HCT116 (cell line): ENCODE measurements around the gene RANBP10. TPM values are rescaled to one million over a fixed set of nuclear protein-coding genes. Genes with fewer than 3 reads are reported as not detected.

ENCODE experiments used
- ATAC-seq: fragments of 200-7000 bp; cut with Tn5 transposase; 2 replicates; pipeline ENCODE4 v1.9.1; 2020; ENCODE audit warnings: mild to moderate bottlenecking, moderate library complexity
- BruUV-seq: library from RNA; stranded (reverse); fragments of 400-500 nt; replicated peaks from 2 replicates; lab custom pipeline; 2021; lab: Mats Ljungman, UMichigan
- CTCF ChIA-PET: fragments of 300-600 bp; sonication (Branson Sonifier 250); formaldehyde crosslinking; loops from one replicate; lab custom pipeline; 2021; ENCODE audit warnings: antibody characterized with exemption; lab: Charles Lee
- POLR2A ChIA-PET: fragments of 300-600, 350-600 bp; sonication (Branson Sonifier 250); formaldehyde crosslinking; loops from one replicate; lab custom pipeline; 2021; ENCODE audit warnings: antibody characterized with exemption; lab: Charles Lee
- RAD21 ChIA-PET, 2 experiments: fragments of 300-600 bp; sonication (Branson Sonifier 250); formaldehyde crosslinking; loops; one replicate each; lab custom pipeline; 2023; ENCODE audit warnings: low total read pairs in 2 of 2; ENCODE audit not compliant: uncharacterized antibody in 2 of 2, unreplicated experiment in 2 of 2, low non-redundant PET in 1 of 2; lab: Charles Lee
- DNase-seq: peaks from one replicate; pipeline ENCODE4 v3.0.0-alpha.2; 2010; ENCODE audit warnings: low read depth, low spot score
- H2AFZ ChIP-seq: fragments of 200-600 bp; shearing (Covaris generic), sonication (generic); 2 replicates; pipeline ENCODE4 v1.6.1; 2017; ENCODE audit warnings: low read depth, mixed run types, mixed read lengths, antibody characterized with exemption, low read length; ENCODE audit not compliant: poor library complexity, severe bottlenecking
- H3K27ac ChIP-seq: 2 replicates; pipeline ENCODE4 v1.5.1; 2012; ENCODE audit warnings: low read depth, low read length
- H3K27me3 ChIP-seq: fragments of 200-600 bp; sonication (generic); 2 replicates; pipeline ENCODE4 v1.6.1; 2016; ENCODE audit warnings: mixed run types, low read length, mixed read lengths; ENCODE audit not compliant: insufficient read depth
- H3K36me3 ChIP-seq, 2 experiments: fragments of 200-500 bp in 1 of 2; fragments of 200-600 bp in 1 of 2; sonication (Bioruptor generic) in 1 of 2; sonication (generic) in 1 of 2; 2 replicates each; pipeline versions ENCODE4 v1.5.1 to v1.6.1; 2014 to 2016; ENCODE audit warnings: low read length in 2 of 2, inconsistent platforms in 1 of 2, mixed read lengths in 1 of 2, mixed run types in 1 of 2; ENCODE audit not compliant: insufficient read depth in 2 of 2, control insufficient read depth in 1 of 2
- H3K4me1 ChIP-seq, 2 experiments: fragments of 200-600 bp in 1 of 2; sonication (generic) in 1 of 2; 2 replicates each; pipeline versions ENCODE4 v1.5.1 to v1.6.1; 2012 to 2017; ENCODE audit warnings: low read length in 2 of 2, inconsistent platforms in 1 of 2, mild to moderate bottlenecking in 1 of 2, mixed read lengths in 1 of 2, mixed run types in 1 of 2, moderate library complexity in 1 of 2; ENCODE audit not compliant: insufficient read depth in 2 of 2, control insufficient read depth in 1 of 2
- H3K4me2 ChIP-seq: fragments of 200-600 bp; sonication (generic); 2 replicates; pipeline ENCODE4 v1.6.1; 2017; ENCODE audit warnings: mixed run types, low read length, mixed read lengths
- H3K4me3 ChIP-seq, 2 experiments: fragments of 200-600 bp in 1 of 2; sonication (generic) in 1 of 2; replicated peaks in 1 of 2; 2 replicates each; pipeline ENCODE4 v1.5.1; 2011 to 2016; ENCODE audit warnings: low read length in 2 of 2, control low read depth in 1 of 2, low read depth in 1 of 2, mild to moderate bottlenecking in 1 of 2, mixed read lengths in 1 of 2, mixed run types in 1 of 2
- H3K79me2 ChIP-seq: fragments of 200-600 bp; sonication (generic); 2 replicates; pipeline ENCODE4 v1.6.1; 2017; ENCODE audit warnings: mild to moderate bottlenecking, mixed run types, low read length, moderate library complexity, mixed read lengths; ENCODE audit not compliant: insufficient read depth
- H3K9ac ChIP-seq: fragments of 200-600 bp; sonication (generic); 2 replicates; pipeline ENCODE4 v1.6.1; 2016; ENCODE audit warnings: low read length, mixed read lengths
- H3K9me2 ChIP-seq: fragments of 200-600 bp; sonication (generic), shearing (Covaris generic); 2 replicates; pipeline ENCODE4 v1.6.1; 2017; ENCODE audit warnings: mixed run types, mild to moderate bottlenecking, moderate library complexity; ENCODE audit not compliant: insufficient read depth
- H3K9me3 ChIP-seq, 2 experiments: fragments of 200-500 bp in 1 of 2; fragments of 200-600 bp in 1 of 2; sonication (Bioruptor generic) in 1 of 2; sonication (generic) in 1 of 2; 2 replicates each; pipeline ENCODE4 v1.6.1; 2014 to 2017; ENCODE audit warnings: low read length in 2 of 2, mixed read lengths in 2 of 2, inconsistent platforms in 1 of 2, low read depth in 1 of 2, mild to moderate bottlenecking in 1 of 2, mixed run types in 1 of 2, moderate library complexity in 1 of 2; ENCODE audit not compliant: control insufficient read depth in 1 of 2, insufficient read depth in 1 of 2
- H4K20me1 ChIP-seq: fragments of 200-600 bp; sonication (generic), shearing (Covaris generic); 2 replicates; pipeline ENCODE4 v1.6.1; 2017; ENCODE audit warnings: mixed run types, mild to moderate bottlenecking, moderate library complexity; ENCODE audit not compliant: insufficient read depth
- ELF1 ChIP-seq: IDR thresholded peaks from 2 replicates; pipeline ENCODE4 v1.6.1; 2012; ENCODE audit warnings: low read depth, borderline replicate concordance
- EZH2 ChIP-seq: fragments of 200-600 bp; sonication (generic); IDR thresholded peaks from 2 replicates; pipeline ENCODE4 v1.6.1; 2017; ENCODE audit warnings: antibody characterized with exemption, mixed run types
- EZH2phosphoT487 ChIP-seq: fragments of 200-600 bp; IDR thresholded peaks from 2 replicates; pipeline ENCODE4 v1.6.1; 2018; ENCODE audit warnings: antibody characterized with exemption, borderline replicate concordance
- FOSL1 ChIP-seq: IDR thresholded peaks from 2 replicates; pipeline ENCODE4 v1.6.1; 2012; ENCODE audit warnings: low read depth
- MAX ChIP-seq: IDR thresholded peaks from 2 replicates; pipeline ENCODE4 v1.6.1; 2012
- POLR2A ChIP-seq: IDR thresholded peaks from 2 replicates; pipeline ENCODE4 v1.7.0; 2011; ENCODE audit warnings: borderline replicate concordance; ENCODE audit not compliant: insufficient read depth, insufficient read length; ENCODE audit errors: extremely low read depth
- POLR2AphosphoS5 ChIP-seq: IDR thresholded peaks from 2 replicates; pipeline ENCODE4 v1.6.1; 2011; ENCODE audit warnings: mild to moderate bottlenecking, low read depth, low read length, moderate library complexity
- RAD21 ChIP-seq: IDR thresholded peaks from 2 replicates; pipeline ENCODE4 v1.6.1; 2012; ENCODE audit warnings: low read depth, mild to moderate bottlenecking
- SIN3A ChIP-seq: IDR thresholded peaks from 2 replicates; pipeline ENCODE4 v1.6.1; 2012; ENCODE audit warnings: low read depth
- SP1 ChIP-seq: IDR thresholded peaks from 2 replicates; pipeline ENCODE4 v1.6.1; 2012; ENCODE audit warnings: low read depth
- SRF ChIP-seq: IDR thresholded peaks from 2 replicates; pipeline ENCODE4 v1.6.1; 2012; ENCODE audit warnings: low read depth
- TCF7L2 ChIP-seq: IDR thresholded peaks from 2 replicates; pipeline ENCODE4 v1.7.0; 2011; ENCODE audit warnings: borderline replicate concordance, inconsistent platforms; ENCODE audit not compliant: insufficient read depth, insufficient read length; ENCODE audit errors: extremely low read depth
- YY1 ChIP-seq: IDR thresholded peaks from 2 replicates; pipeline ENCODE4 v1.6.1; 2011; ENCODE audit warnings: low read length, low read depth, moderate library complexity, mild to moderate bottlenecking; ENCODE audit not compliant: insufficient replicate concordance; ENCODE audit errors: extremely low read depth
- ZBTB33 ChIP-seq: IDR thresholded peaks from 2 replicates; pipeline ENCODE4 v1.6.1; 2011; ENCODE audit warnings: mild to moderate bottlenecking, low read length, moderate library complexity; ENCODE audit not compliant: insufficient replicate concordance; ENCODE audit errors: extremely low read depth
- ZFX ChIP-seq: fragments of 450-650 bp; IDR thresholded peaks from 2 replicates; pipeline ENCODE4 v1.6.1; 2017
- ZNF274 ChIP-seq: fragments of 200-500 bp; sonication (Bioruptor generic); IDR thresholded peaks from 2 replicates; pipeline ENCODE4 v1.6.1; 2014; ENCODE audit warnings: mild to moderate bottlenecking, low read depth, low read length, inconsistent platforms
- intact Hi-C: fragments of 100-400 bp; cut with micrococcal nuclease; formaldehyde crosslinking; loops from 2 replicates; pipeline ENCODE4 v1.10.0; 2022
- total RNA-seq: library from RNA; stranded (reverse); gene quantifications from one replicate; pipeline ENCODE4 v1.2.1, GENCODE V29; 2021; ENCODE audit not compliant: unreplicated experiment
- TF ChIP-seq, protein P1 (sequence below), 3 experiments: fragments of 200-600 bp in 1 of 3; sonication (generic) in 1 of 3; IDR thresholded peaks in 2 of 3; conservative IDR thresholded peaks in 1 of 3; 2 replicates each; pipeline ENCODE4 v1.5.1; 2012 to 2017; ENCODE audit warnings: low read depth in 2 of 3, low read length in 2 of 3, antibody characterized with exemption in 1 of 3, borderline replicate concordance in 1 of 3, control low read depth in 1 of 3, mild to moderate bottlenecking in 1 of 3, mixed read lengths in 1 of 3, mixed run types in 1 of 3, moderate library complexity in 1 of 3; ENCODE audit not compliant: insufficient read depth in 1 of 3

The RANBP10 gene
- total RNA-seq, 1 experiment from 2014 or later = 16.9 TPM

DNA sequence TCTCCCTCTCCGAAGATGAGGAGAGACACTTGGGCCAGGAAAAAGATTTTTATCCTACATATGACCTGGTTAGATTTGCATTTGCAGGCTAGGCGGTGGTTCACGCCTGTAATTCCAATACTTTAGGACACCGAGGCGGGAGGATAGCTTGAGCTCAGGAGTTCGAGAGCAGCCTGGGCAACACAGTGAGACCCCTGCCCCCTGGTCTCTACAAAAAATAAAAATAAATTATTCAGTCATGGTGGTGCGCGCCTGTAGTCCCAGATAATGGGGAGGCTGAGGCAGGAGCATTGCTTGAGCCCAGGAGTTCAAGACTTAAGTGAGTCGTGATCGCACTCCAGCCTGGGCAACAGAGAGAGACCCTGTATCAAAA, 27.9 kb upstream of the RANBP10 start (continued):
- TF ChIP-seq ZNF274 (no peak), EZH2phosphoT487 (no peak), ELF1 (no peak), ZFX (no peak), EZH2 (no peak), TCF7L2 (no peak)
- TF ChIP-seq, all 23 proteins: peak for 0

GRCh38 chr16:67833415-67834241, 27.3 kb upstream of the RANBP10 start:
- peaks cover 16 to 24% of the 10 kb centered on the region in 2 experiments; a peak in 3 of 4 replicates for H3K36me3 ChIP-seq
- peaks cover 3 to 13% of the 10 kb centered on the region in 2 experiments; a peak in 3 of 4 replicates for H3K4me1 ChIP-seq
- H4K20me1 ChIP-seq = no peaks in the 10 kb centered on the region
- peak overlapping the region; percentile 89 for H3K9ac ChIP-seq
- H3K4me3 ChIP-seq = peak overlapping the region; percentile 90 to 93
- RAD21 ChIA-PET = interaction anchor here in 1 of 2 experiments (0.6 kb wide), 1 partner anchor 240 kb away, joined by 4 read pairs; no protein-coding TSS in a partner anchor
- no peaks in the 10 kb centered on the region for H3K9me2 ChIP-seq
- TF ChIP-seq ELF1 (no peak; the same call in 1 of the 2 replicates), FOSL1 (no peak), SRF (no peak), TCF7L2 (peak; percentile 18), POLR2AphosphoS5 (peak; percentile 91), YY1 (peak; percentile 88), SIN3A (peak; percentile 88), RAD21 (no peak), ZFX (peak; percentile 46; the same call in 1 of the 2 replicates), SP1 (peak; percentile 53), POLR2A (peak; percentile 75), ZBTB33 (peak; percentile 98), MAX (peak; percentile 74; the same call in 1 of the 2 replicates), ZNF274 (no peak)
- TF ChIP-seq, protein P1, sequence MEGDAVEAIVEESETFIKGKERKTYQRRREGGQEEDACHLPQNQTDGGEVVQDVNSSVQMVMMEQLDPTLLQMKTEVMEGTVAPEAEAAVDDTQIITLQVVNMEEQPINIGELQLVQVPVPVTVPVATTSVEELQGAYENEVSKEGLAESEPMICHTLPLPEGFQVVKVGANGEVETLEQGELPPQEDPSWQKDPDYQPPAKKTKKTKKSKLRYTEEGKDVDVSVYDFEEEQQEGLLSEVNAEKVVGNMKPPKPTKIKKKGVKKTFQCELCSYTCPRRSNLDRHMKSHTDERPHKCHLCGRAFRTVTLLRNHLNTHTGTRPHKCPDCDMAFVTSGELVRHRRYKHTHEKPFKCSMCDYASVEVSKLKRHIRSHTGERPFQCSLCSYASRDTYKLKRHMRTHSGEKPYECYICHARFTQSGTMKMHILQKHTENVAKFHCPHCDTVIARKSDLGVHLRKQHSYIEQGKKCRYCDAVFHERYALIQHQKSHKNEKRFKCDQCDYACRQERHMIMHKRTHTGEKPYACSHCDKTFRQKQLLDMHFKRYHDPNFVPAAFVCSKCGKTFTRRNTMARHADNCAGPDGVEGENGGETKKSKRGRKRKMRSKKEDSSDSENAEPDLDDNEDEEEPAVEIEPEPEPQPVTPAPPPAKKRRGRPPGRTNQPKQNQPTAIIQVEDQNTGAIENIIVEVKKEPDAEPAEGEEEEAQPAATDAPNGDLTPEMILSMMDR (IDR thresholded peaks at IDR 0.05 in 2 of 3, conservative IDR thresholded peaks at IDR 0.05 in 1 of 3; ENCODE audit: borderline replicate concordance in 1 of 3, insufficient read depth in 1 of 3, low read depth in 2 of 3, low read length in 2 of 3) = no peak
- TF ChIP-seq, all 23 proteins: peak for 9
- ChIA-PET POLR2A (interaction anchor here (0.7 to 1.6 kb wide), 4 partner anchors 11 to 27 kb away, joined by 3 to 7 read pairs (median 4); partner anchors contain the start of genes NUTF2, RANBP10 and TSNAXIP1), CTCF (interaction anchor here (1.8 to 4.0 kb wide), 2 partner anchors 17 to 313 kb away, joined by 4 to 31 read pairs; no protein-coding TSS in a partner anchor)
- H3K27me3 ChIP-seq = no peaks in the 10 kb centered on the region
- H2AFZ ChIP-seq = peak overlapping the region; percentile 87
- H3K4me2 ChIP-seq = peak overlapping the region; percentile 99
- intact Hi-C loops = no loop called here
- no peaks in the 10 kb centered on the region for H3K9me3 ChIP-seq
- DNase-seq (peak; percentile 69), ATAC-seq (peak; percentile 99)
- H3K27ac ChIP-seq = peak overlapping the region; percentile 23
- TSS peak; percentile 66 for BruUV-seq
- H3K79me2 ChIP-seq = peaks cover 11% of the 10 kb centered on the region
